A673 (cell line): ENCODE measurements around the gene NDUFA11.

Experiments
- EZH2 ChIP-seq: fragments of 200-600 bp; sonication (generic); IDR thresholded peaks from 2 replicates; pipeline ENCODE4 v1.6.1; 2017; ENCODE audit warnings: borderline replicate concordance, low read depth, mild to moderate bottlenecking, mixed read lengths, antibody characterized with exemption, low read length; ENCODE audit not compliant: poor library complexity, severe bottlenecking
- TF ChIP-seq, protein P1 (sequence below): fragments of 300-800, 200-600 bp; sonication (generic); conservative IDR thresholded peaks from 2 replicates; pipeline ENCODE4 v1.5.1; 2017; ENCODE audit warnings: low read depth, mild to moderate bottlenecking, antibody characterized with exemption, low read length, moderate library complexity, mixed read lengths

- TF ChIP-seq, protein P1, sequence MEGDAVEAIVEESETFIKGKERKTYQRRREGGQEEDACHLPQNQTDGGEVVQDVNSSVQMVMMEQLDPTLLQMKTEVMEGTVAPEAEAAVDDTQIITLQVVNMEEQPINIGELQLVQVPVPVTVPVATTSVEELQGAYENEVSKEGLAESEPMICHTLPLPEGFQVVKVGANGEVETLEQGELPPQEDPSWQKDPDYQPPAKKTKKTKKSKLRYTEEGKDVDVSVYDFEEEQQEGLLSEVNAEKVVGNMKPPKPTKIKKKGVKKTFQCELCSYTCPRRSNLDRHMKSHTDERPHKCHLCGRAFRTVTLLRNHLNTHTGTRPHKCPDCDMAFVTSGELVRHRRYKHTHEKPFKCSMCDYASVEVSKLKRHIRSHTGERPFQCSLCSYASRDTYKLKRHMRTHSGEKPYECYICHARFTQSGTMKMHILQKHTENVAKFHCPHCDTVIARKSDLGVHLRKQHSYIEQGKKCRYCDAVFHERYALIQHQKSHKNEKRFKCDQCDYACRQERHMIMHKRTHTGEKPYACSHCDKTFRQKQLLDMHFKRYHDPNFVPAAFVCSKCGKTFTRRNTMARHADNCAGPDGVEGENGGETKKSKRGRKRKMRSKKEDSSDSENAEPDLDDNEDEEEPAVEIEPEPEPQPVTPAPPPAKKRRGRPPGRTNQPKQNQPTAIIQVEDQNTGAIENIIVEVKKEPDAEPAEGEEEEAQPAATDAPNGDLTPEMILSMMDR, result no peak
- no peak for TF ChIP-seq EZH2
Observed at GRCh38 chr19:5943623-5944022, 40.0 kb upstream of the NDUFA11 start.
